ENCODE results near the gene NUMBL. TPM values are rescaled to one million over a fixed set of nuclear protein-coding genes. Genes with fewer than 3 reads are reported as not detected.

Gene NUMBL
- total and polyA plus RNA-seq, 2 of the 8 experiments (the other 6 are each of a cell fraction or from before 2014, with no cell fraction given), result 13.5 to 24.8 TPM

- TF ChIP-seq CHD7 (IDR thresholded peaks at IDR 0.05; ENCODE audit: insufficient replicate concordance, low read length), result no peak
- no peak for TF ChIP-seq YY1 (IDR thresholded peaks at IDR 0.05; ENCODE audit: low read depth, low read length)
- no peak for TF ChIP-seq CHD1 (IDR thresholded peaks at IDR 0.05; ENCODE audit: low read depth, low read length)
Observed at GRCh38 chr19:40739030-40739839, 48.8 kb upstream of the NUMBL start (continued).
